Esophagus (tissue), 2 donors: ENCODE results near the gene CYP2D6. TPM values are rescaled to one million over a fixed set of nuclear protein-coding genes. Genes with fewer than 3 reads are reported as not detected.
"Not testable (repeated sequence)": the region's sequence is repeated elsewhere in the genome, so short reads cannot be mapped to it uniquely, and the experiment has no call there.

Source experiments
- H3K27ac ChIP-seq, 2 donors: one replicate each; pipeline ENCODE4 v1.5.1; 2013; ENCODE audit warnings: low read depth in 2 of 2, mild to moderate bottlenecking in 2 of 2, inconsistent platforms in 1 of 2, low read length in 1 of 2, moderate library complexity in 1 of 2
- H3K27me3 ChIP-seq, 2 donors: one replicate each; pipeline ENCODE4 v1.6.1; 2013; ENCODE audit warnings: low read length in 2 of 2, control low read depth in 1 of 2, mild to moderate bottlenecking in 1 of 2; ENCODE audit not compliant: insufficient read depth in 2 of 2, control insufficient read depth in 1 of 2
- H3K36me3 ChIP-seq, 2 donors: one replicate each; pipeline ENCODE4 v1.6.1; 2013; ENCODE audit warnings: low read length in 1 of 2; ENCODE audit not compliant: control insufficient read depth in 2 of 2, insufficient read depth in 2 of 2
- H3K4me1 ChIP-seq, 2 donors: one replicate each; pipeline ENCODE4 v1.6.1; 2013; ENCODE audit warnings: low read length in 1 of 2; ENCODE audit not compliant: control insufficient read depth in 2 of 2, insufficient read depth in 2 of 2
- H3K4me3 ChIP-seq, 2 donors: one replicate each; pipeline ENCODE4 v1.5.1; 2013; ENCODE audit warnings: low read length in 2 of 2, mild to moderate bottlenecking in 2 of 2, low read depth in 1 of 2, moderate library complexity in 1 of 2
- H3K9me3 ChIP-seq, 2 donors: one replicate each; pipeline ENCODE4 v1.6.1; 2013; ENCODE audit warnings: mild to moderate bottlenecking in 2 of 2, low read depth in 1 of 2, low read length in 1 of 2, moderate library complexity in 1 of 2; ENCODE audit not compliant: control insufficient read depth in 2 of 2, insufficient read depth in 1 of 2
- WGBS, 2 donors: extraction: QIAGEN DNeasy Blood & Tissue Kit; methylation state at CpG; one replicate each; pipeline ENCODE4 v1.1.7; 2013; 5-methylcytosine and 5-hydroxymethylcytosine counted together
- polyA plus RNA-seq, 2 donors: library from polyadenylated mRNA; stranded (reverse); fragments of 200-250 nt; gene quantifications; one replicate each; pipeline ENCODE4 v1.2.3, GENCODE V29; 2013
- donor health status: healthy with polysubstance abuse.
- donor health status: Bipolar disorder and iron deficiency.

Gene CYP2D6
- 1 to 10 TPM; 1.2 to 6.3 TPM for polyA plus RNA-seq

DNA sequence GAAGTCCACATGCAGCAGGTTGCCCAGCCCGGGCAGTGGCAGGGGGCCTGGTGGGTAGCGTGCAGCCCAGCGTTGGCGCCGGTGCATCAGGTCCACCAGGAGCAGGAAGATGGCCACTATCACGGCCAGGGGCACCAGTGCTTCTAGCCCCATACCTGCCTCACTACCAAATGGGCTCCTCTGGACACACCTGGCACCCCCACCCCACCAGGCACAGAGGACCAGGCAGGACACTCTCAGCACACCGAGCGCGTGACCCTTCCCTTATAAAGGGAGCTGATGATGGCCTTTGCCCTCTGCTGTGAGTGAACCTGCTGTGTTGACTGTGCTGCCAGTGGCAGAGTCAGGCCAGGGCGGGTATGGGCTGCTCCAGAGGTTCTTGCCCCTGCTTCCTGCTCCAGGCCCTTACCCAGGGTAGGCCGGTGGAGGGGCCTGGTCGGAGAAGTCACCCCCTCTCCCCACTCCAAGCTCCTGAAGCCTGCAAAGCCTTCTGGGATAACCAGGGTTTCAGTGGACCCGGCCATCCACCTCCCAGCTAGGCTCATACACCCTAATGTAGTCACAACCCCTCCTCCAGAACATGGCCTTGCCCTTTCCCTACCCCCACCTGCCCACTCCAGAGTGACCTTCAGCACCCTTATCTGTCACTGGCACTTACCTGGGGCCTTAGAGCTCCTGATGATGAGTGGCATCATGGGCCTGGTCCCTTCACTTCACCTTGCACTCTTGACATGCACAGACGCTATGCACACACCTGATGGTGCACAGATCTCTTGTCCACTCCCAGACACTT, at the start of gene CYP2D6:
CYP2D6 (minus strand) TSS at position 172 of the 793 bp plus-strand sequence; CDS start at position 153, 19 bp downstream.
- H3K4me3 ChIP-seq, H3K4me1 ChIP-seq, H3K36me3 ChIP-seq, H3K27me3 ChIP-seq, H3K9me3 ChIP-seq, H3K27ac ChIP-seq: not testable (repeated sequence)
- 85 to 86% methylated on average over 10 to 13 of the region's 14 CpGs for WGBS, 2 donors

DNA sequence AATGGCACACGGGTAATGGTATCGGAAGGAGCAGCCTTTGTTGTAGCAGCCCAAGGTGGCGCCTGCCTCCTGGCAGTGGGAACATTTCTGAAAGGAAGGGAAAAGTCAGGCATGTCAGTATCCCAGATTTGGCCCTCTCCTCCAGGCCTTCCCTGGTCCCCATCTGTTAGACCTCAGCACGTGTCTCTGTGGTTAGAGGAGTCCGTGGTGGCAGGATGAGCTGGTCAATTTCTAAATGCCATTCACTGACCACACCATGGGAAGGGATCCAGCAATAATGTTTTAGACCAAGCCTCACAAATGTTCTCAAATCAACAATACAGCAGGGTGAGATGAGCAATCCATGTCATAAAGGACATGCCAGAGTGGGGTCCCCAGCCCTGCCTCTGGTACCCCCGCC, 49.0 kb upstream of the CYP2D6 start:
- 60 to 75% methylated on average over 6 of the region's 6 CpGs for WGBS, 2 donors
- H3K9me3 ChIP-seq, result no peaks in the 10 kb centered on the region
- H3K27ac ChIP-seq, result peak overlapping the region in 1 of 2 donors; percentile 48
- peaks cover 0 to 4% of the 10 kb centered on the region in 2 donors for H3K36me3 ChIP-seq
- no peaks in the 10 kb centered on the region for H3K27me3 ChIP-seq
- peaks cover 3 to 6% of the 10 kb centered on the region in 2 donors for H3K4me1 ChIP-seq
- no peak overlapping the region for H3K4me3 ChIP-seq

DNA sequence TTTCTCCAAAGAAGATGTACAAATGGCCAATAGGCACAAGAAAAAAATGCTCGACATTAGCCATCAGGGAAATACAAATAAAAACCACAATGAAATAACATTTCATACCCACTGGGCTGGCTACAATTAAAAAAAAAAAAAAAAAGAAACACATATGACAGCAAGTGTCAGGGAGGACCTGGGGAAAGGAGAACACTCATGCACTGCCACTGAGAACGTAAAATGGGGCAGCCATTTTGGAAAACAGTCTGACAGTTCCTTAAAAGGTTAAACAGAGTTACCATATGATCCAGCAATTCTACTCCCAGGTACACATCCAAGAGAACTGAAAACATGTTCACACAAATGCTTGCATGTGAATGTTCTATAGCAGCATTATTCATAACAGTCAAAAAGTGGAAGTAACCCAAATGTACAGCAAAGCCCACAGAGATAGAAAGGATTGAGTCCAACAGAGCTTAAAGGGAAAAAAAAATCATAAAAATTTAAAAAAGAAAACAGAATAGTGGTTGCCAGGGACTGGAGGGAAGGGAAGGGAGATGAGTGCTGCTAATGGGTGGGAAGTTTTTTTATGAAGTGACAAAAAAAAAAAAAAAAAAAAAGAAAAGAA, 48.4 kb upstream of the CYP2D6 start:
- H3K36me3 ChIP-seq, result peaks cover 0 to 6% of the 10 kb centered on the region in 2 donors
- WGBS, 2 donors, result 57 to 73% methylated on average over 2 of the region's 2 CpGs
- no peaks in the 10 kb centered on the region for H3K9me3 ChIP-seq
- no peak overlapping the region for H3K4me3 ChIP-seq
- H3K27me3 ChIP-seq, result no peaks in the 10 kb centered on the region
- no peak overlapping the region for H3K27ac ChIP-seq
- H3K4me1 ChIP-seq, result peaks cover 5 to 6% of the 10 kb centered on the region in 2 donors

GRCh38 chr22:42177891-42178336, 47.3 kb upstream of the CYP2D6 start:
- peaks cover 9 to 11% of the 10 kb centered on the region in 2 donors for H3K4me1 ChIP-seq
- no peaks in the 10 kb centered on the region for H3K27me3 ChIP-seq
- WGBS, 2 donors, result 71 to 90% methylated on average over 5 of the region's 5 CpGs
- H3K4me3 ChIP-seq, result no peak overlapping the region
- H3K9me3 ChIP-seq, result no peaks in the 10 kb centered on the region
- H3K36me3 ChIP-seq, result peaks cover 0 to 6% of the 10 kb centered on the region in 2 donors
- no peak overlapping the region for H3K27ac ChIP-seq

- WGBS, 2 donors, result 79% methylated on average over 10 of the region's 10 CpGs
Measured at GRCh38 chr22:42176255-42176915, 45.8 kb upstream of the CYP2D6 start.

GRCh38 chr22:42174062-42174461, 43.5 kb upstream of the CYP2D6 start:
- H3K4me1 ChIP-seq, result peaks cover 5 to 9% of the 10 kb centered on the region in 2 donors
- 78 to 83% methylated on average over 4 of the region's 4 CpGs for whole genome bisulfite sequencing, 2 donors
- no peak overlapping the region for H3K27ac ChIP-seq

More at GRCh38 chr22:42176255-42176915, 45.8 kb upstream of the CYP2D6 start:
- Histone ChIP-seq H3K36me3 (peaks cover 0 to 9% of the 10 kb centered on the region in 2 donors), H3K4me1 (peaks cover 9% of the 10 kb centered on the region in 2 donors), H3K27me3 (no peaks in the 10 kb centered on the region), H3K4me3 (no peak overlapping the region), H3K27ac (no peak overlapping the region), H3K9me3 (no peaks in the 10 kb centered on the region)

DNA sequence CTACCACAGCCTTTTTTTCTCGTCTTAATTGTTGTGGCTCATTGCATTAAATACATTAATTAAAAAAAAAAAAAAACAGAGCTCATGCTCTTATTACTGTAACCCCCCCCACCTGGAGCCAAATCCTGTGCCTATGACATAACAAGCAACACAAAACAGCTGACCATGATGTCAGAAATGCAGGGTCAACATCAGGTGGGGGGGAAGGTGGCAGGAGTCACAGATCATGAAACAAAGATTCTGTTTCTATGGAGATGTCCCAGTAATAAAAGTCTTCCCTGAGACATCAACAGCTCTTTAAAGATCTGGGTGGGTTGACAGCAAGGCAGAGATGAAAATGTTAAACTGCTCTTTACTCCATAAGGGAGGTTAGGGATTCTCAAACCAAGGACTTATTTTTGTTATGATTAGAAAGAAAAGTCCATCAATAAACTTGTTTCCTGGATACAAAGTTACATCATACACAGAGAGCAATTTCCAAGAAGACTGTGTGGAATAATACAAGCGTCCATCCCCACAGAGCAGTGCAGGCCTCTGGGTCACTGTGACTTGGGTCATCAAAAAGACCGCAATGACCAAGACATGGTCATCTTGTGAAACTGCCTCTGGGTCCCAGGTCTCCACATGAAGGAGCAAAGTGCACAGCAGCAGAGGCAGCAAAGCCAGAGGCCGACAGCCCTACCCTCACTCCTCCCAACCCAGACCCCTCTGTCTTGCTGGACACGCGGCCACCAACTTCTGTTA, 42.7 kb upstream of the CYP2D6 start:
- Histone ChIP-seq H3K27me3 (no peaks in the 10 kb centered on the region), H3K36me3 (peaks cover 2 to 18% of the 10 kb centered on the region in 2 donors), H3K4me1 (peaks cover 5 to 9% of the 10 kb centered on the region in 2 donors), H3K27ac (no peak overlapping the region), H3K4me3 (no peak overlapping the region), H3K9me3 (no peaks in the 10 kb centered on the region)
- WGBS, 2 donors, result 78 to 87% methylated on average over 6 of the region's 6 CpGs

More at GRCh38 chr22:42174062-42174461, 43.5 kb upstream of the CYP2D6 start:
- H3K9me3 ChIP-seq, result no peaks in the 10 kb centered on the region
- H3K4me3 ChIP-seq, result no peak overlapping the region
- H3K27me3 ChIP-seq, result no peaks in the 10 kb centered on the region
- peaks cover 0 to 15% of the 10 kb centered on the region in 2 donors for H3K36me3 ChIP-seq

DNA sequence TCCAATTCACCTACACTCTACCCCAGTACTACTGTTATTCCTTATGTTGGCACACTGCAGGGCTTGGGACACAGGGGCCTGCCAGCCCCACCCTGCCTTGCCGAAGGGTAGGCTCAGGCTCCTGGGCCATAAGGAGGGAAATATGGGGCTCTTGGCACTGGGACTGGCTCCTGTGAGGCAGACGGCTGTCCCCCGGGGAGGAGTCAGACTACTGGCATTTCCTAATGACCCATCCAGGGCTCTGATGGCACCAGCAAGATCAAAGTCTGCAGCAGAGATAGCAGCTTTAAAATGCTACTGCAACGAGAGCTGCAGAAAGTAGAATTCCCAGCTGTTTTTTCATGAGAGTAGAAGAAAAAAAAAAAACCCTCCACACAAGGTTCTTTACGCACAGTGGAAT, 42.2 kb upstream of the CYP2D6 start:
- Histone ChIP-seq H3K36me3 (peaks cover 3 to 21% of the 10 kb centered on the region in 2 donors), H3K9me3 (no peaks in the 10 kb centered on the region), H3K4me1 (peaks cover 5 to 9% of the 10 kb centered on the region in 2 donors), H3K27me3 (no peaks in the 10 kb centered on the region), H3K4me3 (no peak overlapping the region), H3K27ac (peak overlapping the region in 1 of 2 donors; percentile 38)
- 37 to 42% methylated on average over 5 of the region's 5 CpGs for WGBS, 2 donors
